ENCODE results near the gene HS1BP3. TPM values are rescaled to one million over a fixed set of nuclear protein-coding genes. Genes with fewer than 3 reads are reported as not detected.

The HS1BP3 gene
- total and polyA plus RNA-seq, 9 of the 15 experiments (the other 6 are each of a cell fraction or from before 2014, with no cell fraction given) = 0.41 to 8.3 (median 5.9) TPM

DNA sequence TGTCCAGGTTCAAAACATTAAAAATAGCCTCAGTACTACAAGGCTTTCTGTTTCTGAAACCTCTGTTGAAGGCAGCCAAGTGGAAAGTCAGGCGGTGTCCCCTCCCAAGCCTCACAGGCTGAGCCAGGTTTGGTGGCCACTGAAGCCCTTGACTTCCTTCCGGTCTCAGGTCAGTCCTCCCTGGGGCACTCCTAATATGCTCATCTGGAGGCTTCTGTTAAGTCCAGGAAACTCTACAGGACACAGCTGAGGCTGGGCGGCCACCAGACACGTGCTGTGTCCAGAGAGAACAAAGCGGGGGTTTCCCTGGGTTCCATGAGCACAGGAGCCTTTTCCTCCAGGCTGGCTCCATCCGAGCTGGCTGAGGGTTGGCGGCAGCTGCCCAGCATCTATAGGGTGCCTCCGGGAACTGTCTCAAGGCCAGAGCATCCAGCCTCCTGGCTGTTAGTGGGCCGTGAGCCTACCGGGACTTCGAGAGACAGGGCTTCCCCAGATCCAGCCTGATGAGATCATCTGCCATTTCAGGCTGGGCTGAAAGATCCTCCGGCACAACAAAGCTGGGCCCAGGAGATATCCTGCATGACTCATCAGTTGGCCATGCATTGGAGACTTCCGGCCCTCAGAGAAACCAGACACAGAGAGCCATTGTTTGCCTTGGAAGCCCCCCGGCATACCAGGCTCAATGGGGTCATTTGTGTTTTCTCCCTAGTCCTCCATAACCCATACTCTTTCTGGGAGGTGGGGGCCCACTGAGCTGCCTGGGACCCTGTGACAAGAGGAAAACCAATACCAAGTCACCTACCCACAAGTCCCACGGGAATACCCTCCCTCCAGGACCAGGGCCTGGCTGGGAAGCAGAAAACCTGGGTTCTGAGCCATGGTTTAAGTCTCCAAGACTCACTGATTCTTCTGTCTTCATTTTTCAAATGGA, 71.7 kb downstream of the HS1BP3 start (continued):
- TF ChIP-seq, protein P1, sequence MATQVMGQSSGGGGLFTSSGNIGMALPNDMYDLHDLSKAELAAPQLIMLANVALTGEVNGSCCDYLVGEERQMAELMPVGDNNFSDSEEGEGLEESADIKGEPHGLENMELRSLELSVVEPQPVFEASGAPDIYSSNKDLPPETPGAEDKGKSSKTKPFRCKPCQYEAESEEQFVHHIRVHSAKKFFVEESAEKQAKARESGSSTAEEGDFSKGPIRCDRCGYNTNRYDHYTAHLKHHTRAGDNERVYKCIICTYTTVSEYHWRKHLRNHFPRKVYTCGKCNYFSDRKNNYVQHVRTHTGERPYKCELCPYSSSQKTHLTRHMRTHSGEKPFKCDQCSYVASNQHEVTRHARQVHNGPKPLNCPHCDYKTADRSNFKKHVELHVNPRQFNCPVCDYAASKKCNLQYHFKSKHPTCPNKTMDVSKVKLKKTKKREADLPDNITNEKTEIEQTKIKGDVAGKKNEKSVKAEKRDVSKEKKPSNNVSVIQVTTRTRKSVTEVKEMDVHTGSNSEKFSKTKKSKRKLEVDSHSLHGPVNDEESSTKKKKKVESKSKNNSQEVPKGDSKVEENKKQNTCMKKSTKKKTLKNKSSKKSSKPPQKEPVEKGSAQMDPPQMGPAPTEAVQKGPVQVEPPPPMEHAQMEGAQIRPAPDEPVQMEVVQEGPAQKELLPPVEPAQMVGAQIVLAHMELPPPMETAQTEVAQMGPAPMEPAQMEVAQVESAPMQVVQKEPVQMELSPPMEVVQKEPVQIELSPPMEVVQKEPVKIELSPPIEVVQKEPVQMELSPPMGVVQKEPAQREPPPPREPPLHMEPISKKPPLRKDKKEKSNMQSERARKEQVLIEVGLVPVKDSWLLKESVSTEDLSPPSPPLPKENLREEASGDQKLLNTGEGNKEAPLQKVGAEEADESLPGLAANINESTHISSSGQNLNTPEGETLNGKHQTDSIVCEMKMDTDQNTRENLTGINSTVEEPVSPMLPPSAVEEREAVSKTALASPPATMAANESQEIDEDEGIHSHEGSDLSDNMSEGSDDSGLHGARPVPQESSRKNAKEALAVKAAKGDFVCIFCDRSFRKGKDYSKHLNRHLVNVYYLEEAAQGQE (IDR thresholded peaks at IDR 0.05; ENCODE audit: borderline replicate concordance) = no peak
- TF ChIP-seq, protein P1 (CRISPR knock-in tag; IDR thresholded peaks at IDR 0.05; ENCODE audit: low read depth) = peak; percentile 58; the same call in 1 of the 2 replicates
- TF ChIP-seq MAFK (IDR thresholded peaks at IDR 0.05; ENCODE audit: low read length) (peak; percentile 61), MCM7 (IDR thresholded peaks at IDR 0.05) (no peak), SIN3A (IDR thresholded peaks at IDR 0.05; ENCODE audit: borderline replicate concordance in 2 of 2, control insufficient read depth in 1 of 2, low read depth in 2 of 2, low read length in 2 of 2) (no peak), ZNF324 (CRISPR knock-in tag; IDR thresholded peaks at IDR 0.05) (no peak; the same call in 1 of the 2 replicates), TBP (optimal IDR thresholded peaks at IDR 0.05; ENCODE audit: low read depth, low read length) (no peak), ZFP36 (IDR thresholded peaks at IDR 0.05; ENCODE audit: low read depth, low read length, partially characterized antibody) (peak; percentile 42), SMAD4 (CRISPR knock-in tag; conservative IDR thresholded peaks at IDR 0.05) (peak; percentile 99), HDAC8 (tag; IDR thresholded peaks at IDR 0.05) (peak; percentile 90)
- TF ChIP-seq, protein P2, sequence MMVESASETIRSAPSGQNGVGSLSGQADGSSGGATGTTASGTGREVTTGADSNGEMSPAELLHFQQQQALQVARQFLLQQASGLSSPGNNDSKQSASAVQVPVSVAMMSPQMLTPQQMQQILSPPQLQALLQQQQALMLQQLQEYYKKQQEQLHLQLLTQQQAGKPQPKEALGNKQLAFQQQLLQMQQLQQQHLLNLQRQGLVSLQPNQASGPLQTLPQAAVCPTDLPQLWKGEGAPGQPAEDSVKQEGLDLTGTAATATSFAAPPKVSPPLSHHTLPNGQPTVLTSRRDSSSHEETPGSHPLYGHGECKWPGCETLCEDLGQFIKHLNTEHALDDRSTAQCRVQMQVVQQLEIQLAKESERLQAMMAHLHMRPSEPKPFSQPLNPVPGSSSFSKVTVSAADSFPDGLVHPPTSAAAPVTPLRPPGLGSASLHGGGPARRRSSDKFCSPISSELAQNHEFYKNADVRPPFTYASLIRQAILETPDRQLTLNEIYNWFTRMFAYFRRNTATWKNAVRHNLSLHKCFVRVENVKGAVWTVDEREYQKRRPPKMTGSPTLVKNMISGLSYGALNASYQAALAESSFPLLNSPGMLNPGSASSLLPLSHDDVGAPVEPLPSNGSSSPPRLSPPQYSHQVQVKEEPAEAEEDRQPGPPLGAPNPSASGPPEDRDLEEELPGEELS (CRISPR knock-in tag; IDR thresholded peaks at IDR 0.05; ENCODE audit: borderline replicate concordance) = 0 out of 2 replicates have a peak, but pooled peaks have one; percentile 21
- TF ChIP-seq, protein P3, sequence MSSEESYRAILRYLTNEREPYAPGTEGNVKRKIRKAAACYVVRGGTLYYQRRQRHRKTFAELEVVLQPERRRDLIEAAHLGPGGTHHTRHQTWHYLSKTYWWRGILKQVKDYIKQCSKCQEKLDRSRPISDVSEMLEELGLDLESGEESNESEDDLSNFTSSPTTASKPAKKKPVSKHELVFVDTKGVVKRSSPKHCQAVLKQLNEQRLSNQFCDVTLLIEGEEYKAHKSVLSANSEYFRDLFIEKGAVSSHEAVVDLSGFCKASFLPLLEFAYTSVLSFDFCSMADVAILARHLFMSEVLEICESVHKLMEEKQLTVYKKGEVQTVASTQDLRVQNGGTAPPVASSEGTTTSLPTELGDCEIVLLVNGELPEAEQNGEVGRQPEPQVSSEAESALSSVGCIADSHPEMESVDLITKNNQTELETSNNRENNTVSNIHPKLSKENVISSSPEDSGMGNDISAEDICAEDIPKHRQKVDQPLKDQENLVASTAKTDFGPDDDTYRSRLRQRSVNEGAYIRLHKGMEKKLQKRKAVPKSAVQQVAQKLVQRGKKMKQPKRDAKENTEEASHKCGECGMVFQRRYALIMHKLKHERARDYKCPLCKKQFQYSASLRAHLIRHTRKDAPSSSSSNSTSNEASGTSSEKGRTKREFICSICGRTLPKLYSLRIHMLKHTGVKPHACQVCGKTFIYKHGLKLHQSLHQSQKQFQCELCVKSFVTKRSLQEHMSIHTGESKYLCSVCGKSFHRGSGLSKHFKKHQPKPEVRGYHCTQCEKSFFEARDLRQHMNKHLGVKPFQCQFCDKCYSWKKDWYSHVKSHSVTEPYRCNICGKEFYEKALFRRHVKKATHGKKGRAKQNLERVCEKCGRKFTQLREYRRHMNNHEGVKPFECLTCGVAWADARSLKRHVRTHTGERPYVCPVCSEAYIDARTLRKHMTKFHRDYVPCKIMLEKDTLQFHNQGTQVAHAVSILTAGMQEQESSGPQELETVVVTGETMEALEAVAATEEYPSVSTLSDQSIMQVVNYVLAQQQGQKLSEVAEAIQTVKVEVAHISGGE (CRISPR knock-in tag; IDR thresholded peaks at IDR 0.05) = peak in 1 of 3 experiments; percentile 88; a peak in 2 of 6 replicates
